Endometrial microvascular endothelial cells (primary cell): ENCODE results near the gene LEF1. TPM values are rescaled to one million over a fixed set of nuclear protein-coding genes. Genes with fewer than 3 reads are reported as not detected.

ENCODE experiments used
- total RNA-seq: library from RNA; depleted of rRNA; stranded (reverse); fragments of >200 nt; gene quantifications from one replicate; pipeline ENCODE4 v1.2.3, GENCODE V29; 2015; ENCODE audit errors: inconsistent ontology term

The LEF1 gene
- total RNA-seq, 1 donor from 2014 or later = not detected

Other genes with a start within 250 kb of the LEF1 start
- 8.5 TPM for gene CYP2U1, start 237.4 kb downstream of the LEF1 start, total RNA-seq
- gene HADH, start 179.0 kb downstream of the LEF1 start, total RNA-seq = 21.6 TPM